ENCODE results near the gene CSAG3.
"Not testable (repeated sequence)": the region's sequence is repeated elsewhere in the genome, so short reads cannot be mapped to it uniquely, and the experiment has no call there.

DNA sequence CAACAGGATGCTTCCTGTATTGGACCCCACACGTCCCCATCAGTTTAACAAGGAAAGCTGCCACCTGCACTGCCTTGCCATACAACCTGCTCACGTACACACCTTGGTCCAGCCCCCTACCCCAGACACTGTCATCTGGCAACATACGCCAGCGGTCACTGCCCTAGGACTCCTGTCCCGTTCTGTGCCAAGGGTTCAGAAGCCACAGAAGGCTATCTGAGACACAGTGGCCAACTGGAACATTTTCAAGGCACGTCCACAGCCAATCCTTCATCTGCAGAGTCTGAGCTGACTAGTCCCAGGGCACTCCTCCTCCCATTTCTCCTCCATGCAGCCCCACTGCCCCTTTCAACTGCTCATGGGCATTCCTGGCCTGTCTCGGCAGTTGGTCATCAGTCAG is 2.6 kb downstream of the CSAG3 start:
- TF ChIP-seq, protein P1, sequence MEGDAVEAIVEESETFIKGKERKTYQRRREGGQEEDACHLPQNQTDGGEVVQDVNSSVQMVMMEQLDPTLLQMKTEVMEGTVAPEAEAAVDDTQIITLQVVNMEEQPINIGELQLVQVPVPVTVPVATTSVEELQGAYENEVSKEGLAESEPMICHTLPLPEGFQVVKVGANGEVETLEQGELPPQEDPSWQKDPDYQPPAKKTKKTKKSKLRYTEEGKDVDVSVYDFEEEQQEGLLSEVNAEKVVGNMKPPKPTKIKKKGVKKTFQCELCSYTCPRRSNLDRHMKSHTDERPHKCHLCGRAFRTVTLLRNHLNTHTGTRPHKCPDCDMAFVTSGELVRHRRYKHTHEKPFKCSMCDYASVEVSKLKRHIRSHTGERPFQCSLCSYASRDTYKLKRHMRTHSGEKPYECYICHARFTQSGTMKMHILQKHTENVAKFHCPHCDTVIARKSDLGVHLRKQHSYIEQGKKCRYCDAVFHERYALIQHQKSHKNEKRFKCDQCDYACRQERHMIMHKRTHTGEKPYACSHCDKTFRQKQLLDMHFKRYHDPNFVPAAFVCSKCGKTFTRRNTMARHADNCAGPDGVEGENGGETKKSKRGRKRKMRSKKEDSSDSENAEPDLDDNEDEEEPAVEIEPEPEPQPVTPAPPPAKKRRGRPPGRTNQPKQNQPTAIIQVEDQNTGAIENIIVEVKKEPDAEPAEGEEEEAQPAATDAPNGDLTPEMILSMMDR (IDR thresholded peaks at IDR 0.05; ENCODE audit: insufficient read depth, low read length) = not testable (repeated sequence)
- TF ChIP-seq POLR2AphosphoS5, GABPA (IDR thresholded peaks at IDR 0.05; ENCODE audit: low read depth): not testable (repeated sequence)
- TF ChIP-seq, protein P2, sequence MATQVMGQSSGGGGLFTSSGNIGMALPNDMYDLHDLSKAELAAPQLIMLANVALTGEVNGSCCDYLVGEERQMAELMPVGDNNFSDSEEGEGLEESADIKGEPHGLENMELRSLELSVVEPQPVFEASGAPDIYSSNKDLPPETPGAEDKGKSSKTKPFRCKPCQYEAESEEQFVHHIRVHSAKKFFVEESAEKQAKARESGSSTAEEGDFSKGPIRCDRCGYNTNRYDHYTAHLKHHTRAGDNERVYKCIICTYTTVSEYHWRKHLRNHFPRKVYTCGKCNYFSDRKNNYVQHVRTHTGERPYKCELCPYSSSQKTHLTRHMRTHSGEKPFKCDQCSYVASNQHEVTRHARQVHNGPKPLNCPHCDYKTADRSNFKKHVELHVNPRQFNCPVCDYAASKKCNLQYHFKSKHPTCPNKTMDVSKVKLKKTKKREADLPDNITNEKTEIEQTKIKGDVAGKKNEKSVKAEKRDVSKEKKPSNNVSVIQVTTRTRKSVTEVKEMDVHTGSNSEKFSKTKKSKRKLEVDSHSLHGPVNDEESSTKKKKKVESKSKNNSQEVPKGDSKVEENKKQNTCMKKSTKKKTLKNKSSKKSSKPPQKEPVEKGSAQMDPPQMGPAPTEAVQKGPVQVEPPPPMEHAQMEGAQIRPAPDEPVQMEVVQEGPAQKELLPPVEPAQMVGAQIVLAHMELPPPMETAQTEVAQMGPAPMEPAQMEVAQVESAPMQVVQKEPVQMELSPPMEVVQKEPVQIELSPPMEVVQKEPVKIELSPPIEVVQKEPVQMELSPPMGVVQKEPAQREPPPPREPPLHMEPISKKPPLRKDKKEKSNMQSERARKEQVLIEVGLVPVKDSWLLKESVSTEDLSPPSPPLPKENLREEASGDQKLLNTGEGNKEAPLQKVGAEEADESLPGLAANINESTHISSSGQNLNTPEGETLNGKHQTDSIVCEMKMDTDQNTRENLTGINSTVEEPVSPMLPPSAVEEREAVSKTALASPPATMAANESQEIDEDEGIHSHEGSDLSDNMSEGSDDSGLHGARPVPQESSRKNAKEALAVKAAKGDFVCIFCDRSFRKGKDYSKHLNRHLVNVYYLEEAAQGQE (IDR thresholded peaks at IDR 0.05; ENCODE audit: insufficient replicate concordance, low read depth) = not testable (repeated sequence)
